Measurements from ENCODE around the gene MYBPC3.

DNA sequence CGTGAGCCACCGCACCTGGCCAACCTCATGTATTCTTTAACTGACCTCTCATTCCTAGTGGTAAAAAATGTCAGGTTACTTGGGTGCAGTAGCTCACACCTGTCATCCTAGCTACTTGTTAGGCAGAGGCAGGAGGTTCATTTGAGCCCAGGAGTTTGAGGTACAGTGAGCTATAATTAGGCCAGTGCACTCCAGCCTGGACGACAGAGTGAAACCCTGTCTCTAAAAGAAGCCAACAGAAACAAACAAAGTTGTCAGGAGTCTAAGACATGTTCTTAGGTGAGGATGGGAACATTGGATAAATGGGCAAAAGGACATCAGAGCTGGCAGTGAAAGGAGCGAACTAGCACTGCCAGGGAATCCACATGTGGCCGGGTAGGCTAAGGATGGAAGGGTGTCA, 64.4 kb downstream of the MYBPC3 start:
- TF ChIP-seq POLR2A (IDR thresholded peaks at IDR 0.05) = no peak
- TF ChIP-seq, protein P1, sequence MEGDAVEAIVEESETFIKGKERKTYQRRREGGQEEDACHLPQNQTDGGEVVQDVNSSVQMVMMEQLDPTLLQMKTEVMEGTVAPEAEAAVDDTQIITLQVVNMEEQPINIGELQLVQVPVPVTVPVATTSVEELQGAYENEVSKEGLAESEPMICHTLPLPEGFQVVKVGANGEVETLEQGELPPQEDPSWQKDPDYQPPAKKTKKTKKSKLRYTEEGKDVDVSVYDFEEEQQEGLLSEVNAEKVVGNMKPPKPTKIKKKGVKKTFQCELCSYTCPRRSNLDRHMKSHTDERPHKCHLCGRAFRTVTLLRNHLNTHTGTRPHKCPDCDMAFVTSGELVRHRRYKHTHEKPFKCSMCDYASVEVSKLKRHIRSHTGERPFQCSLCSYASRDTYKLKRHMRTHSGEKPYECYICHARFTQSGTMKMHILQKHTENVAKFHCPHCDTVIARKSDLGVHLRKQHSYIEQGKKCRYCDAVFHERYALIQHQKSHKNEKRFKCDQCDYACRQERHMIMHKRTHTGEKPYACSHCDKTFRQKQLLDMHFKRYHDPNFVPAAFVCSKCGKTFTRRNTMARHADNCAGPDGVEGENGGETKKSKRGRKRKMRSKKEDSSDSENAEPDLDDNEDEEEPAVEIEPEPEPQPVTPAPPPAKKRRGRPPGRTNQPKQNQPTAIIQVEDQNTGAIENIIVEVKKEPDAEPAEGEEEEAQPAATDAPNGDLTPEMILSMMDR (IDR thresholded peaks at IDR 0.05) = no peak

All from thyroid gland (tissue), 4 donors.